ENCODE data around the gene ANAPC16. TPM values are rescaled to one million over a fixed set of nuclear protein-coding genes. Genes with fewer than 3 reads are reported as not detected.
A peak's percentile ranks its signal among the peaks of the same experiment; 100 is the strongest.

Gene ANAPC16
- polyA plus RNA-seq, 1 donor from 2014 or later: 209 TPM

- peak overlapping the region; percentile 68 for H3K4me3 ChIP-seq (ENCODE audit: low read length)
- H3K27me3 ChIP-seq (ENCODE audit: insufficient read depth, low read depth, low read length): no peaks in the 10 kb centered on the region
- peaks cover 3% of the 10 kb centered on the region for H3F3A ChIP-seq (ENCODE audit: insufficient read depth, low read length, poor library complexity, severe bottlenecking)
- peak overlapping the region; percentile 0 for H3K4me2 ChIP-seq (ENCODE audit: low read length)
- H3K79me2 ChIP-seq (replicated peaks; ENCODE audit: insufficient read depth, low read length): no peaks in the 10 kb centered on the region
- no peak for TF ChIP-seq POLR2AphosphoS5 (IDR thresholded peaks at IDR 0.05)
- TF ChIP-seq CTCF (IDR thresholded peaks at IDR 0.05; ENCODE audit: poor library complexity, severe bottlenecking): no peak
- TF ChIP-seq MXI1 (conservative IDR thresholded peaks at IDR 0.05; ENCODE audit: poor library complexity, severe bottlenecking): no peak
- no peak for TF ChIP-seq RAD21 (conservative IDR thresholded peaks at IDR 0.05)
- no peak overlapping the region for H3K9ac ChIP-seq (ENCODE audit: low read length)
- H3K9me3 ChIP-seq (ENCODE audit: low read length): no peaks in the 10 kb centered on the region
- no peaks in the 10 kb centered on the region for H4K20me1 ChIP-seq (ENCODE audit: insufficient read depth)
- no peaks in the 10 kb centered on the region for H3K36me3 ChIP-seq (ENCODE audit: insufficient read depth, low read length)
- no peaks in the 10 kb centered on the region for H3K9me2 ChIP-seq (ENCODE audit: insufficient read depth, low read length)
- peak overlapping the region; percentile 60 for H3K27ac ChIP-seq (ENCODE audit: low read length)
- no peak overlapping the region for H2AFZ ChIP-seq (ENCODE audit: low read depth, low read length)
These were observed 43.9 kb downstream of the ANAPC16 start for GRCh38 chr10:72259491-72260238.

GRCh38 chr10:72260239-72260975 is 44.6 kb downstream of the ANAPC16 start:
- Histone ChIP-seq H3K9me2 (ENCODE audit: insufficient read depth, low read length) (no peaks in the 10 kb centered on the region), H3K27ac (ENCODE audit: low read length) (peak overlapping the region; percentile 60), H4K20me1 (ENCODE audit: insufficient read depth) (no peaks in the 10 kb centered on the region), H2AFZ (ENCODE audit: low read depth, low read length) (peak overlapping the region; percentile 85), H3K4me3 (ENCODE audit: low read length) (peak overlapping the region; percentile 68), H3K9me3 (ENCODE audit: low read length) (no peaks in the 10 kb centered on the region), H3K4me2 (ENCODE audit: low read length) (peak overlapping the region; percentile 45), H3F3A (ENCODE audit: insufficient read depth, low read length, poor library complexity, severe bottlenecking) (peaks cover 3% of the 10 kb centered on the region), H3K79me2 (replicated peaks; ENCODE audit: insufficient read depth, low read length) (no peaks in the 10 kb centered on the region), H3K27me3 (ENCODE audit: insufficient read depth, low read depth, low read length) (no peaks in the 10 kb centered on the region), H3K36me3 (ENCODE audit: insufficient read depth, low read length) (no peaks in the 10 kb centered on the region), H3K9ac (ENCODE audit: low read length) (peak overlapping the region; percentile 70)
- TF ChIP-seq TAF1 (IDR thresholded peaks at IDR 0.05; ENCODE audit: low read depth) (peak; percentile 57), POLR2AphosphoS5 (IDR thresholded peaks at IDR 0.05) (peak; percentile 49), MXI1 (conservative IDR thresholded peaks at IDR 0.05; ENCODE audit: poor library complexity, severe bottlenecking) (no peak)

- Histone ChIP-seq H3K9me2 (ENCODE audit: insufficient read depth, low read length) (no peaks in the 10 kb centered on the region), H3K27ac (ENCODE audit: low read length) (peak overlapping the region; percentile 60), H4K20me1 (ENCODE audit: insufficient read depth) (no peaks in the 10 kb centered on the region), H3K4me3 (ENCODE audit: low read length) (peak overlapping the region; percentile 68), H3K79me2 (replicated peaks; ENCODE audit: insufficient read depth, low read length) (no peaks in the 10 kb centered on the region), H3K27me3 (ENCODE audit: insufficient read depth, low read depth, low read length) (no peaks in the 10 kb centered on the region), H2AFZ (ENCODE audit: low read depth, low read length) (peak overlapping the region; percentile 85), H3K9me3 (ENCODE audit: low read length) (no peaks in the 10 kb centered on the region), H3K36me3 (ENCODE audit: insufficient read depth, low read length) (no peaks in the 10 kb centered on the region), H3F3A (ENCODE audit: insufficient read depth, low read length, poor library complexity, severe bottlenecking) (peaks cover 3% of the 10 kb centered on the region), H3K4me2 (ENCODE audit: low read length) (peak overlapping the region; percentile 45), H3K9ac (ENCODE audit: low read length) (peak overlapping the region; percentile 70)
- peak; percentile 1 for TF ChIP-seq REST (IDR thresholded peaks at IDR 0.05; ENCODE audit: borderline replicate concordance)
- no peak for TF ChIP-seq SMC3 (conservative IDR thresholded peaks at IDR 0.05; ENCODE audit: poor library complexity)
- peak; percentile 43 for TF ChIP-seq CTCF (IDR thresholded peaks at IDR 0.05; ENCODE audit: poor library complexity, severe bottlenecking)
- no peak for TF ChIP-seq MXI1 (conservative IDR thresholded peaks at IDR 0.05; ENCODE audit: poor library complexity, severe bottlenecking)
- TF ChIP-seq POLR2AphosphoS5 (IDR thresholded peaks at IDR 0.05): peak; percentile 35
- TF ChIP-seq TAF1 (IDR thresholded peaks at IDR 0.05; ENCODE audit: low read depth): no peak
- no peak for TF ChIP-seq EZH2 (IDR thresholded peaks at IDR 0.05; ENCODE audit: borderline replicate concordance, insufficient read depth, low read length, poor library complexity, severe bottlenecking)
- TF ChIP-seq EP300 (conservative IDR thresholded peaks at IDR 0.05; ENCODE audit: poor library complexity, severe bottlenecking): peak; percentile 38
- peak; percentile 37 for TF ChIP-seq RAD21 (conservative IDR thresholded peaks at IDR 0.05)
These were observed 45.4 kb downstream of the ANAPC16 start for GRCh38 chr10:72260976-72261783.
